NCI-H1694 treated with DMSO at 0.1 percent for 48 hours (cell line): ENCODE measurements around the gene ACOX3.
"Not testable (repeated sequence)": the region's sequence is repeated elsewhere in the genome, so short reads cannot be mapped to it uniquely, and the experiment has no call there.

ENCODE experiments used
- DNase-seq: peaks from one replicate; lab custom pipeline; 2025; lab: John Stamatoyannopoulos, UW

ACOX3 gene

GRCh38 chr4:8350841-8351461, 89.6 kb downstream of the ACOX3 start:
- DNase-seq: no peak

GRCh38 chr4:8350352-8350751, 90.2 kb downstream of the ACOX3 start:
- DNase-seq: no peak

GRCh38 chr4:8349664-8350236, 90.8 kb downstream of the ACOX3 start:
- no peak for DNase-seq

GRCh38 chr4:8349236-8349635, 91.3 kb downstream of the ACOX3 start:
- DNase-seq: not testable (repeated sequence)

- no peak for DNase-seq
These were observed 92.5 kb downstream of the ACOX3 start for GRCh38 chr4:8348071-8348470.

GRCh38 chr4:8347660-8348059, 92.9 kb downstream of the ACOX3 start:
- no peak for DNase-seq

- no peak for DNase-seq
These were observed 93.5 kb downstream of the ACOX3 start for GRCh38 chr4:8346838-8347605.

- DNase-seq: no peak
These were observed 94.3 kb downstream of the ACOX3 start for GRCh38 chr4:8345946-8346814.

GRCh38 chr4:8345053-8345945, 95.2 kb downstream of the ACOX3 start:
- no peak for DNase-seq

GRCh38 chr4:8344377-8344776, 96.1 kb downstream of the ACOX3 start:
- no peak for DNase-seq

- DNase-seq: no peak
These were observed 96.6 kb downstream of the ACOX3 start for GRCh38 chr4:8343967-8344331.

- DNase-seq: no peak
These were observed 97.1 kb downstream of the ACOX3 start for GRCh38 chr4:8343262-8343966.

GRCh38 chr4:8342651-8343261, 97.8 kb downstream of the ACOX3 start:
- no peak for DNase-seq

- no peak for DNase-seq
These were observed 98.8 kb downstream of the ACOX3 start for GRCh38 chr4:8341691-8342090.

- DNase-seq: not testable (repeated sequence)
These were observed 99.2 kb downstream of the ACOX3 start for GRCh38 chr4:8341281-8341680.

GRCh38 chr4:8340781-8341241, 99.7 kb downstream of the ACOX3 start:
- DNase-seq: no peak

GRCh38 chr4:8338351-8338961, 102.1 kb downstream of the ACOX3 start:
- DNase-seq: no peak

GRCh38 chr4:8336412-8337075, 104.0 kb downstream of the ACOX3 start:
- DNase-seq: no peak

GRCh38 chr4:8335848-8336247, 104.7 kb downstream of the ACOX3 start:
- no peak for DNase-seq
